ENCODE results near the gene NCR3LG1. TPM values are rescaled to one million over a fixed set of nuclear protein-coding genes. Genes with fewer than 3 reads are reported as not detected.

NCR3LG1 gene
- total RNA-seq, 1 experiment from 2014 or later = 1.4 TPM

- H3K27me3 ChIP-seq (ENCODE audit: insufficient read depth, low read length) = no peaks in the 10 kb centered on the region
These were observed 37.1 kb downstream of the NCR3LG1 start, which contains the start of gene KCNJ11 for GRCh38 chr11:17388609-17389210. Gene KCNJ11, minus strand, starts transcription at chr11:17388659. Its CDS starts 568 bp downstream, at chr11:17388091.

More at GRCh38 chr11:17388609-17389210, 37.1 kb downstream of the NCR3LG1 start, which contains the start of gene KCNJ11:
- H2BK5ac ChIP-seq (ENCODE audit: insufficient read length, low read length) = no peak within 1 kb of the TSS
- no peak within 1 kb of the TSS for H2BK20ac ChIP-seq (ENCODE audit: low read depth, low read length, poor library complexity, severe bottlenecking)
- no peak for TF ChIP-seq CTCF (conservative IDR thresholded peaks at IDR 0.05)
- Mint-ChIP-seq H3K27ac (no peak within 1 kb of the TSS; a peak in 2 of 7 replicates), H3K9me3 (0 out of 5 replicates have a peak, but pooled peaks cover 0 to 3% of the 10 kb centered on the region in 2 experiments), H3K27me3 (ENCODE audit: low read depth) (peaks cover 31% of the 10 kb centered on the region), H3K36me3 (ENCODE audit: insufficient read depth in 1 of 3, low read depth in 3 of 3) (peaks cover 7 to 9% (median 8%) of the 10 kb centered on the region in 3 experiments; a peak in 6 of 7 replicates), H3K4me1 (peaks cover 6 to 18% of the 10 kb centered on the region in 2 experiments), H3K4me3 (peak within 1 kb of the TSS; percentile 69 to 81)
- no peak within 1 kb of the TSS for H3T11ph ChIP-seq (ENCODE audit: low read length)
- H3K14ac ChIP-seq (ENCODE audit: insufficient read depth, low read length) = no peak within 1 kb of the TSS; the same call in 1 of the 2 replicates
- no peak within 1 kb of the TSS for H3K23ac ChIP-seq (ENCODE audit: insufficient read length, low read depth, low read length)
- no peaks in the 10 kb centered on the region for H3K9me3 ChIP-seq (ENCODE audit: control insufficient read depth, low read depth, low read length)
- no peak within 1 kb of the TSS for H2AFZ ChIP-seq (ENCODE audit: low read length)
- no CpG with 5 or more reads among the region's 53 CpGs for WGBS (ENCODE audit: extremely low coverage, insufficient read length, low lambda C conversion rate)
- H3K4me1 ChIP-seq (ENCODE audit: insufficient read depth, low read length) = no peaks in the 10 kb centered on the region; the same call in 1 of the 2 replicates
- H2AK5ac ChIP-seq (ENCODE audit: insufficient read length, low read length) = no peak within 1 kb of the TSS
- no peak within 1 kb of the TSS for H2BK120ac ChIP-seq (ENCODE audit: low read depth, low read length, poor library complexity, severe bottlenecking)
- no peak within 1 kb of the TSS for H3K56ac ChIP-seq (ENCODE audit: insufficient read length, low read depth, low read length)
- H3K9ac ChIP-seq (ENCODE audit: extremely low read depth, insufficient read length, low read length) = no peak within 1 kb of the TSS
- peaks cover 3% of the 10 kb centered on the region for H4K20me1 ChIP-seq (ENCODE audit: control insufficient read depth, insufficient read depth, insufficient read length)
- no peak within 1 kb of the TSS for H2BK12ac ChIP-seq (ENCODE audit: insufficient read length, low read depth, low read length)
- no peak within 1 kb of the TSS for H4K8ac ChIP-seq (replicated peaks; ENCODE audit: insufficient read length, low read depth, low read length)
- H3K27ac ChIP-seq (ENCODE audit: insufficient read length, low read depth, low read length) = no peak within 1 kb of the TSS
- no peak within 1 kb of the TSS for H2BK15ac ChIP-seq (ENCODE audit: low read depth, low read length)
- H3K23me2 ChIP-seq (ENCODE audit: insufficient read length, low read depth, low read length, poor library complexity, severe bottlenecking) = no peaks in the 10 kb centered on the region
- no peak within 1 kb of the TSS for H4K91ac ChIP-seq (ENCODE audit: insufficient read length, low read depth, low read length)
- H3K79me1 ChIP-seq (ENCODE audit: insufficient read depth, low read depth, low read length, poor library complexity, severe bottlenecking) = no peaks in the 10 kb centered on the region
- H3K79me2 ChIP-seq (ENCODE audit: insufficient read depth, low read length) = no peaks in the 10 kb centered on the region
- H3K4me2 ChIP-seq (ENCODE audit: insufficient read depth, insufficient read length, low read length) = peak within 1 kb of the TSS; percentile 31
- peak within 1 kb of the TSS; percentile 39 for H3K18ac ChIP-seq (ENCODE audit: insufficient read length, low read depth, low read length)
- H3K4ac ChIP-seq (ENCODE audit: low read depth, low read length) = no peak within 1 kb of the TSS
- DNase-seq = peak; percentile 71
- H4K5ac ChIP-seq (ENCODE audit: insufficient read length, low read depth, low read length) = no peak within 1 kb of the TSS
